Umbilical cord (tissue), 2 donors: ENCODE measurements around the gene G0S2. TPM values are rescaled to one million over a fixed set of nuclear protein-coding genes. Genes with fewer than 3 reads are reported as not detected.

Experiments used
- DNase-seq: peaks from one replicate; pipeline ENCODE4 v3.0.0-alpha.2; 2015; ENCODE audit warnings: low spot score
- total RNA-seq: library from RNA; depleted of rRNA; stranded (reverse); fragments of >200 nt; gene quantifications from one replicate; pipeline ENCODE4 v1.2.3, GENCODE V29; 2014; ENCODE audit warnings: low replicate concordance; ENCODE audit not compliant: insufficient read depth

Gene G0S2
- 11.1 TPM for total RNA-seq

GRCh38 chr1:209674957-209675564 lies at the start of gene G0S2:
Gene G0S2, plus strand, starts transcription at chr1:209675412. Its CDS starts 273 bp downstream, at chr1:209675685.
- DNase-seq = peak; percentile 86

- DNase-seq = no peak
Measured at GRCh38 chr1:209625791-209626285, 49.4 kb upstream of the G0S2 start.

- DNase-seq = no peak
Measured at GRCh38 chr1:209626346-209627026, 48.7 kb upstream of the G0S2 start.

GRCh38 chr1:209627027-209627731 lies 48.0 kb upstream of the G0S2 start:
- no peak for DNase-seq

- peak; percentile 73 for DNase-seq
Measured at GRCh38 chr1:209627732-209628196, 47.4 kb upstream of the G0S2 start.

GRCh38 chr1:209628618-209629299 lies 46.5 kb upstream of the G0S2 start:
- peak; percentile 36 for DNase-seq

GRCh38 chr1:209629621-209630382 lies 45.4 kb upstream of the G0S2 start:
- DNase-seq = no peak

GRCh38 chr1:209630383-209631225 lies 44.6 kb upstream of the G0S2 start:
- no peak for DNase-seq

- DNase-seq = no peak
Measured at GRCh38 chr1:209633335-209633997, 41.7 kb upstream of the G0S2 start.

DNA sequence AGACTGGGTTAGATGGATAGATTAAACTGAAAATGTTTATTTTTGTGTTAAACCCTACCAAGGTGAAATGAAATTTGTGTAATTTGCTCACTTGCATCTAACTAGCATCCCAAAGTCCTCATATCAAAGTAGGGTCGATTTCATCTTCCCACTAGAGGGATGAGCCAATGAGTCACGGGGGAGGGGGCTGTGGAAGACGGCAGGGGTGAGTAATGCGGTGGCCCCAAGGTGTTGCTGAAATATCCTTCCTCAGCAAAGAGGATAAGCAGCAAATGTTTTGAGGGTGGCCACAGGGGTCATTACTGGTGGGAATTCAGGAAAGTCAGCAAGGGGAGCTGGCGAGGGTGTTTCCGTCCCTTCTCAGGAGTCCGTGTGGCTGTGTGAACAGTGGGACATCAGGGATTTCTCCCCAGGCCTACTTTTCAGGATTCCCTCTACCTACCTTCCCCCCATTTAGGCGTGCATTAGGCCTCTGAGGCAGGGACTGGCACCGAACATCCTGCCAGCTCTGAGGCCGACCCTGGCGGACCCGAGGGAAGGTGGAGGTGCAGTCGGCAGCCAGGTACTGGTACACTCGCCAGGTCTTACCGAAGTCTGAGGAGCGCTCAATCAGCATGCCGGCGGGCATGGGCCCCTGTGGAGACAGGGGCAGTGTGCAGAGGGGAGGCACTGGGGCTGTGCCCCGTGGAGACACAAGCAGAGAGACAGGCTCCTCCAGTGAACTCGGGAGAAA lies 41.0 kb upstream of the G0S2 start:
- no peak for DNase-seq

GRCh38 chr1:209635850-209636249 lies 39.4 kb upstream of the G0S2 start:
- no peak for DNase-seq

- DNase-seq = peak; percentile 80
Measured at GRCh38 chr1:209641832-209642172, 33.4 kb upstream of the G0S2 start.

DNA sequence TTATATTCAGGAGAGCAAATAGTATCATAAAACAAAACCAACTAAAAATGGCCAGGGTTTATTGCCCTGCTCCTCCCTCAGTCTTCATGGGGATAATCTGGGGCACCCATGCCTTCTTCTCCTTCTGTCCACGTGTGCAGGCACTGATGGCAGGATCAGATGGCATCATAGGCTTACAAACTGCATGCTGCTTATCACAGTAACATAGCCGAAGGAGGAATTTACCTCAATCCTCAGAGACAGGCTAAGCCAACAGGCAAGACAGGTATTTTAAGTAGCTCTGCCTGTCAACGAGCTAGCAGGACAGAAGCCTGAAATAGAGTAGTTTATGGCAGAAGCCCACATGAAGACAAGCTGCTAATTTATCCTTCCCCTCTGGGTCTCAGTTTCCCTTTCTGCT lies 32.4 kb upstream of the G0S2 start:
- DNase-seq = peak; percentile 69

- peak; percentile 91 for DNase-seq
Measured at GRCh38 chr1:209643285-209644020, 31.8 kb upstream of the G0S2 start.

- no peak for DNase-seq
Measured at GRCh38 chr1:209645574-209646452, 29.4 kb upstream of the G0S2 start.

- no peak for DNase-seq
Measured at GRCh38 chr1:209646558-209646957, 28.7 kb upstream of the G0S2 start.

GRCh38 chr1:209647156-209647555 lies 28.1 kb upstream of the G0S2 start:
- no peak for DNase-seq
